Keratinocyte (primary cell): ENCODE results near the gene STXBP1. TPM values are rescaled to one million over a fixed set of nuclear protein-coding genes. Genes with fewer than 3 reads are reported as not detected.

Experiments
- DNase-seq: peaks from one replicate; pipeline ENCODE4 v3.0.0-alpha.2; 2011; ENCODE audit warnings: low read depth, missing footprints, low spot score
- FAIRE-seq: peaks from 2 replicates; lab custom pipeline; 2011; peaks lifted over from hg19 to GRCh38; lab: Jason Lieb, UNC
- H2AFZ ChIP-seq: 2 replicates; pipeline ENCODE4 v1.6.0; 2012; ENCODE audit warnings: low read length, control low read depth, inconsistent platforms; ENCODE audit not compliant: control insufficient read depth
- H3K27ac ChIP-seq: 2 replicates; pipeline ENCODE4 v1.5.1; 2011; ENCODE audit warnings: low read length; ENCODE audit not compliant: control insufficient read depth, insufficient read depth
- H3K27me3 ChIP-seq: 3 replicates; pipeline ENCODE4 v1.6.0; 2011; ENCODE audit warnings: low read length; ENCODE audit not compliant: control insufficient read depth, insufficient read depth; ENCODE audit errors: extremely low read depth
- H3K36me3 ChIP-seq, 2 experiments: 2 replicates in 1 of 2; 3 replicates in 1 of 2; pipeline ENCODE4 v1.5.1; 2011; ENCODE audit warnings: low read length in 2 of 2, mild to moderate bottlenecking in 1 of 2; ENCODE audit not compliant: control insufficient read depth in 2 of 2, insufficient read depth in 2 of 2; ENCODE audit errors: extremely low read depth in 1 of 2
- H3K4me1 ChIP-seq: 3 replicates; pipeline ENCODE4 v1.5.1; 2011; ENCODE audit warnings: low read length; ENCODE audit not compliant: control insufficient read depth, insufficient read depth; ENCODE audit errors: extremely low read depth
- H3K4me2 ChIP-seq: 3 replicates; pipeline ENCODE4 v1.6.0; 2011; ENCODE audit warnings: low read depth, low read length; ENCODE audit not compliant: control insufficient read depth, insufficient read depth; ENCODE audit errors: extremely low read depth
- H3K4me3 ChIP-seq, 3 experiments: fragments of 200-600 bp in 1 of 3; sonication (generic) in 1 of 3; 2 replicates in 2 of 3; 3 replicates in 1 of 3; pipeline ENCODE4 v1.5.1; 2011 to 2016; ENCODE audit warnings: low read length in 3 of 3, mild to moderate bottlenecking in 3 of 3, control low read depth in 2 of 3, inconsistent platforms in 1 of 3, low read depth in 1 of 3, mixed read lengths in 1 of 3, mixed run types in 1 of 3, moderate library complexity in 1 of 3; ENCODE audit not compliant: control insufficient read depth in 2 of 3, insufficient read depth in 2 of 3; ENCODE audit errors: extremely low read depth in 1 of 3
- H3K79me2 ChIP-seq: 2 replicates; pipeline ENCODE4 v1.6.0; 2012; ENCODE audit warnings: low read length; ENCODE audit not compliant: control insufficient read depth, insufficient read depth
- H3K9ac ChIP-seq: 3 replicates; pipeline ENCODE4 v1.6.0; 2011; ENCODE audit warnings: low read length; ENCODE audit not compliant: control insufficient read depth, insufficient read depth; ENCODE audit errors: extremely low read depth
- H3K9me1 ChIP-seq: 3 replicates; pipeline ENCODE4 v1.6.0; 2011; ENCODE audit warnings: low read length; ENCODE audit not compliant: control insufficient read depth, insufficient read depth; ENCODE audit errors: extremely low read depth
- H3K9me3 ChIP-seq: 2 replicates; pipeline ENCODE4 v1.5.1; 2012; ENCODE audit warnings: low read depth, low read length; ENCODE audit not compliant: control insufficient read depth
- H4K20me1 ChIP-seq: 3 replicates; pipeline ENCODE4 v1.6.0; 2011; ENCODE audit warnings: low read length; ENCODE audit not compliant: control insufficient read depth, insufficient read depth; ENCODE audit errors: extremely low read depth
- EZH2 ChIP-seq: IDR thresholded peaks from one replicate; pipeline ENCODE4 v1.6.1; 2012; ENCODE audit warnings: inconsistent platforms, mild to moderate bottlenecking, low read length, moderate library complexity
- dilution Hi-C: fragments of 300-500 bp; cut with MboI; formaldehyde crosslinking; loops from one replicate; pipeline ENCODE4 v1.7.0; 2020; ENCODE audit warnings: low sequenced_read_pairs; ENCODE audit not compliant: extremely low pct_ligation_motif_present
- polyA plus RNA-seq, 5 experiments: library from polyadenylated mRNA; depleted of rRNA in 3 of 5; stranded (reverse) in 3 of 5; stranded (forward) in 1 of 5; unstranded in 1 of 5; fragments of >200 nt; gene quantifications; 1 replicate in 1 of 5; 2 replicates in 3 of 5; 3 replicates in 1 of 5; pipeline versions ENCODE4 v1.2.1 to v1.2.3, GENCODE V29; 2011 to 2012; ENCODE audit warnings: missing spikeins in 2 of 5, low read depth in 1 of 5, low replicate concordance in 1 of 5
- TF ChIP-seq, protein P1 (sequence below), 3 experiments: IDR thresholded peaks in 1 of 3; conservative IDR thresholded peaks in 1 of 3; optimal IDR thresholded peaks in 1 of 3; 2 replicates in 2 of 3; 3 replicates in 1 of 3; pipeline versions ENCODE3 to v1.5.1; 2011; ENCODE audit warnings: low read length in 3 of 3, mild to moderate bottlenecking in 3 of 3, moderate library complexity in 2 of 3, control low read depth in 1 of 3, inconsistent platforms in 1 of 3; ENCODE audit not compliant: insufficient read depth in 2 of 3; ENCODE audit errors: extremely low read depth in 1 of 3

The STXBP1 gene
- polyA plus RNA-seq, 1 donor (not counting 4 experiments of a cell fraction or from before 2014, with no cell fraction given) = 17.1 TPM

GRCh38 chr9:127714951-127715469 is 102.9 kb downstream of the STXBP1 start:
- Histone ChIP-seq H3K4me1 (peaks cover 12% of the 10 kb centered on the region), H3K9me1 (no peaks in the 10 kb centered on the region), H3K36me3 (peaks cover 0 to 4% of the 10 kb centered on the region in 2 experiments), H2AFZ (peak overlapping the region; percentile 83), H4K20me1 (no peaks in the 10 kb centered on the region), H3K4me3 (peak overlapping the region; percentile 72 to 94 (median 90)), H3K9ac (peak overlapping the region; percentile 90), H3K27ac (peak overlapping the region; percentile 59), H3K27me3 (no peaks in the 10 kb centered on the region), H3K79me2 (peaks cover 9% of the 10 kb centered on the region), H3K9me3 (no peaks in the 10 kb centered on the region), H3K4me2 (peak overlapping the region; percentile 84)
- no peak for DNase-seq
- no peak for FAIRE-seq
- TF ChIP-seq, protein P1, sequence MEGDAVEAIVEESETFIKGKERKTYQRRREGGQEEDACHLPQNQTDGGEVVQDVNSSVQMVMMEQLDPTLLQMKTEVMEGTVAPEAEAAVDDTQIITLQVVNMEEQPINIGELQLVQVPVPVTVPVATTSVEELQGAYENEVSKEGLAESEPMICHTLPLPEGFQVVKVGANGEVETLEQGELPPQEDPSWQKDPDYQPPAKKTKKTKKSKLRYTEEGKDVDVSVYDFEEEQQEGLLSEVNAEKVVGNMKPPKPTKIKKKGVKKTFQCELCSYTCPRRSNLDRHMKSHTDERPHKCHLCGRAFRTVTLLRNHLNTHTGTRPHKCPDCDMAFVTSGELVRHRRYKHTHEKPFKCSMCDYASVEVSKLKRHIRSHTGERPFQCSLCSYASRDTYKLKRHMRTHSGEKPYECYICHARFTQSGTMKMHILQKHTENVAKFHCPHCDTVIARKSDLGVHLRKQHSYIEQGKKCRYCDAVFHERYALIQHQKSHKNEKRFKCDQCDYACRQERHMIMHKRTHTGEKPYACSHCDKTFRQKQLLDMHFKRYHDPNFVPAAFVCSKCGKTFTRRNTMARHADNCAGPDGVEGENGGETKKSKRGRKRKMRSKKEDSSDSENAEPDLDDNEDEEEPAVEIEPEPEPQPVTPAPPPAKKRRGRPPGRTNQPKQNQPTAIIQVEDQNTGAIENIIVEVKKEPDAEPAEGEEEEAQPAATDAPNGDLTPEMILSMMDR (optimal IDR thresholded peaks at IDR 0.05 in 1 of 3, IDR thresholded peaks at IDR 0.05 in 1 of 3, conservative IDR thresholded peaks at IDR 0.05 in 1 of 3; ENCODE audit: extremely low read depth in 1 of 3, insufficient read depth in 2 of 3, low read length in 3 of 3) = no peak
- TF ChIP-seq EZH2 = no peak
- dilution Hi-C loops = no loop called here

DNA sequence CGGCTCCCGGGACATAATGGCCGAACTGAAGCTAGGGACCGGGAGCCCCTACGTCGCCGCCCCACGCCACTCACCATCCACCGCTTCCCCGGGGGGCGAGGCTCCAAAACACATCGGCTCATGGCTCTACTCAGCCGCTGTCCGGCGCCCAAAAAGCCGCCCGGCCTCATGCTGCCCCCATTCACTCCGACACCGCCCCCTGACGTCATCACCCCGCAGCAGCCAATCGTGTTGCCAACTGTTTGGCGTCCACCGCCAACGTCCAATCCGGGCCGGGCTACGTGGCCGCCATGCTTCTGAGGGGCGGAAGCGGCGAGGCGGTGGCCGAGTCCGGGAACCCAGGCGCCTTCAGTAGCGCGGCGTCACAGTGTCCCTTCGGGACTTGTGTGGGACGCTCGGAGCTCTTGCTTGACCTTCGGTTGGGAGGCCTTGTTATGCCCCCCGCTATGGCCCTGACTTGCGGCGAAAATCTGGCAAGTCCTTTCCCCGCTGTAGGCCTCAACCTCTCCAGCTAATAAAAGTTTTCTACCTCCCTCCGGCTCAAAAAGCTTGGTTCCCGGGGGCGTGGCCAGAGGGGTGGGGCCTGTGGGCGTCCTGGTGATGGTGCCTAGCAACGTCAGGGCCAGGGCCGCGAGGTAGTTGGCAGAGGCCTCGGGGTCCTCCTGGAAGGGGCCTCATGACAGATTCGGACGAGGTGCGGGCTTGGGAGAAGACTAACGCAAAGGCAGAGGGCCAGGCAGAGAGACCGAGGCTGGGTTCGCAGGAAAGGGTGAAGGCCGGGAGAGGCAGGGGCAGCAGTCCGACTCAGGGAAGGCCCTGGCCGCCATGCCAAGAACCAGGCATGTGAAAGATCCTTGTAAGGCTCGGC is 103.6 kb downstream of the STXBP1 start, which contains the start of the genes PTRH1 and TTC16:
Gene PTRH1 (minus strand): TSS at position 194 of the 868 bp plus-strand sequence. CDS start 24 bp downstream, at position 170.
Gene TTC16 (plus strand): TSS at position 610 of the 868 bp plus-strand sequence. CDS start 67 bp downstream, at position 677.
- peak within 1 kb of the TSS; percentile 90 for H3K9ac ChIP-seq
- peaks cover 12% of the 10 kb centered on the region for H3K4me1 ChIP-seq
- peaks cover 9% of the 10 kb centered on the region for H3K79me2 ChIP-seq
- FAIRE-seq (peak; percentile 76), DNase-seq (no peak)
- H3K36me3 ChIP-seq = peaks cover 0 to 4% of the 10 kb centered on the region in 2 experiments
- H3K9me1 ChIP-seq = no peaks in the 10 kb centered on the region
- H3K9me3 ChIP-seq = no peaks in the 10 kb centered on the region
- TF ChIP-seq, protein P1 (optimal IDR thresholded peaks at IDR 0.05 in 1 of 3, IDR thresholded peaks at IDR 0.05 in 1 of 3, conservative IDR thresholded peaks at IDR 0.05 in 1 of 3; ENCODE audit: extremely low read depth in 1 of 3, insufficient read depth in 2 of 3, low read length in 3 of 3) = no peak
- no peak for TF ChIP-seq EZH2
- no peaks in the 10 kb centered on the region for H4K20me1 ChIP-seq
- H3K4me3 ChIP-seq = peak within 1 kb of the TSS; percentile 72 to 94 (median 90)
- peak within 1 kb of the TSS; percentile 95 for H3K4me2 ChIP-seq
- H2AFZ ChIP-seq = peak within 1 kb of the TSS; percentile 91
- peak within 1 kb of the TSS; percentile 59 for H3K27ac ChIP-seq
- dilution Hi-C loops = no loop called here
- H3K27me3 ChIP-seq = no peaks in the 10 kb centered on the region
